Renal cortical epithelial cell (primary cell): Measurements from ENCODE around the gene PTPRM. TPM values are rescaled to one million over a fixed set of nuclear protein-coding genes. Genes with fewer than 3 reads are reported as not detected.

Experiments used
- DNase-seq: peaks from one replicate; pipeline ENCODE4 v3.0.0-alpha.2; 2011; ENCODE audit warnings: low read depth
- total RNA-seq: library from RNA; depleted of rRNA; stranded (reverse); fragments of >200 nt; gene quantifications from 2 replicates; pipeline ENCODE4 v1.2.3, GENCODE V29; 2014

The PTPRM gene
- total RNA-seq, 1 donor from 2014 or later: 263 TPM

- peak; percentile 61 for DNase-seq
Measured at GRCh38 chr18:7755753-7756475, 188.8 kb downstream of the PTPRM start.

- no peak for DNase-seq
Measured at GRCh38 chr18:7757175-7757574, 190.1 kb downstream of the PTPRM start.

GRCh38 chr18:7758764-7759163 is 191.6 kb downstream of the PTPRM start:
- no peak for DNase-seq

GRCh38 chr18:7760967-7761948 is 194.1 kb downstream of the PTPRM start:
- DNase-seq: no peak

- DNase-seq: peak; percentile 53
Measured at GRCh38 chr18:7764405-7764804, 197.3 kb downstream of the PTPRM start.

- no peak for DNase-seq
Measured at GRCh38 chr18:7766346-7766745, 199.2 kb downstream of the PTPRM start.

GRCh38 chr18:7766817-7767216 is 199.7 kb downstream of the PTPRM start:
- no peak for DNase-seq

- no peak for DNase-seq
Measured at GRCh38 chr18:7770908-7771307, 203.8 kb downstream of the PTPRM start.

GRCh38 chr18:7772510-7772888 is 205.4 kb downstream of the PTPRM start:
- DNase-seq: no peak

- no peak for DNase-seq
Measured at GRCh38 chr18:7772951-7773350, 205.8 kb downstream of the PTPRM start.

- no peak for DNase-seq
Measured at GRCh38 chr18:7775128-7775527, 208.0 kb downstream of the PTPRM start.

- no peak for DNase-seq
Measured at GRCh38 chr18:7775843-7776242, 208.7 kb downstream of the PTPRM start.

- DNase-seq: no peak
Measured at GRCh38 chr18:7778181-7778580, 211.1 kb downstream of the PTPRM start.

- DNase-seq: no peak
Measured at GRCh38 chr18:7779211-7779610, 212.1 kb downstream of the PTPRM start.

- peak; percentile 91 for DNase-seq
Measured at GRCh38 chr18:7784171-7784570, 217.1 kb downstream of the PTPRM start.

- no peak for DNase-seq
Measured at GRCh38 chr18:7786569-7786968, 219.5 kb downstream of the PTPRM start.

GRCh38 chr18:7787339-7787738 is 220.2 kb downstream of the PTPRM start:
- DNase-seq: no peak

- DNase-seq: peak; percentile 73
Measured at GRCh38 chr18:7789856-7790552, 222.9 kb downstream of the PTPRM start.

- no peak for DNase-seq
Measured at GRCh38 chr18:7793100-7793499, 226.0 kb downstream of the PTPRM start.

- DNase-seq: peak; percentile 64
Measured at GRCh38 chr18:7803956-7804469, 236.9 kb downstream of the PTPRM start.

GRCh38 chr18:7805096-7805495 is 238.0 kb downstream of the PTPRM start:
- DNase-seq: no peak

GRCh38 chr18:7805880-7806279 is 238.8 kb downstream of the PTPRM start:
- DNase-seq: no peak
